ENCODE results near the gene ZNF277. TPM values are rescaled to one million over a fixed set of nuclear protein-coding genes. Genes with fewer than 3 reads are reported as not detected.
A peak's percentile ranks its signal among the peaks of the same experiment; 100 is the strongest.

Gene ZNF277
- total RNA-seq, 1 experiment from 2014 or later: 13.1 TPM

GRCh38 chr7:112347088-112347487, 140.6 kb downstream of the ZNF277 start:
- TF ChIP-seq, protein P1, sequence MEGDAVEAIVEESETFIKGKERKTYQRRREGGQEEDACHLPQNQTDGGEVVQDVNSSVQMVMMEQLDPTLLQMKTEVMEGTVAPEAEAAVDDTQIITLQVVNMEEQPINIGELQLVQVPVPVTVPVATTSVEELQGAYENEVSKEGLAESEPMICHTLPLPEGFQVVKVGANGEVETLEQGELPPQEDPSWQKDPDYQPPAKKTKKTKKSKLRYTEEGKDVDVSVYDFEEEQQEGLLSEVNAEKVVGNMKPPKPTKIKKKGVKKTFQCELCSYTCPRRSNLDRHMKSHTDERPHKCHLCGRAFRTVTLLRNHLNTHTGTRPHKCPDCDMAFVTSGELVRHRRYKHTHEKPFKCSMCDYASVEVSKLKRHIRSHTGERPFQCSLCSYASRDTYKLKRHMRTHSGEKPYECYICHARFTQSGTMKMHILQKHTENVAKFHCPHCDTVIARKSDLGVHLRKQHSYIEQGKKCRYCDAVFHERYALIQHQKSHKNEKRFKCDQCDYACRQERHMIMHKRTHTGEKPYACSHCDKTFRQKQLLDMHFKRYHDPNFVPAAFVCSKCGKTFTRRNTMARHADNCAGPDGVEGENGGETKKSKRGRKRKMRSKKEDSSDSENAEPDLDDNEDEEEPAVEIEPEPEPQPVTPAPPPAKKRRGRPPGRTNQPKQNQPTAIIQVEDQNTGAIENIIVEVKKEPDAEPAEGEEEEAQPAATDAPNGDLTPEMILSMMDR (conservative IDR thresholded peaks at IDR 0.05): no peak
- Histone ChIP-seq H3T11ph (ENCODE audit: low read length) (no peak overlapping the region), H3K14ac (ENCODE audit: insufficient read depth, low read length) (no peak overlapping the region), H3K79me2 (ENCODE audit: insufficient read depth, low read length) (no peaks in the 10 kb centered on the region), H3K56ac (ENCODE audit: insufficient read length, low read depth, low read length) (no peak overlapping the region), H3K23ac (ENCODE audit: insufficient read length, low read depth, low read length) (no peak overlapping the region), H4K20me1 (ENCODE audit: control insufficient read depth, insufficient read depth, insufficient read length) (no peaks in the 10 kb centered on the region), H4K5ac (ENCODE audit: insufficient read length, low read depth, low read length) (no peak overlapping the region), H3K27me3 (ENCODE audit: insufficient read depth, low read length) (no peaks in the 10 kb centered on the region), H2BK20ac (ENCODE audit: low read depth, low read length, poor library complexity, severe bottlenecking) (no peak overlapping the region), H3K4me2 (ENCODE audit: insufficient read depth, insufficient read length, low read length) (no peak overlapping the region), H2AK5ac (ENCODE audit: insufficient read length, low read length) (no peak overlapping the region), H2BK5ac (ENCODE audit: insufficient read length, low read length) (no peak overlapping the region), H3K4ac (ENCODE audit: low read depth, low read length) (no peak overlapping the region), H3K27ac (ENCODE audit: insufficient read length, low read depth, low read length) (no peak overlapping the region), H3K18ac (ENCODE audit: insufficient read length, low read depth, low read length) (no peak overlapping the region), H3K79me1 (ENCODE audit: insufficient read depth, low read depth, low read length, poor library complexity, severe bottlenecking) (no peaks in the 10 kb centered on the region), H2BK12ac (ENCODE audit: insufficient read length, low read depth, low read length) (peak overlapping the region; percentile 73), H4K8ac (replicated peaks; ENCODE audit: insufficient read length, low read depth, low read length) (peak overlapping the region; percentile 55), H3K23me2 (ENCODE audit: insufficient read length, low read depth, low read length, poor library complexity, severe bottlenecking) (no peaks in the 10 kb centered on the region), H2AFZ (ENCODE audit: low read length) (no peak overlapping the region), H3K4me1 (ENCODE audit: insufficient read depth, low read length) (peaks cover 3% of the 10 kb centered on the region; the same call in 1 of the 2 replicates), H2BK120ac (ENCODE audit: low read depth, low read length, poor library complexity, severe bottlenecking) (no peak overlapping the region), H4K91ac (ENCODE audit: insufficient read length, low read depth, low read length) (no peak overlapping the region), H3K9me3 (ENCODE audit: control insufficient read depth, low read depth, low read length) (no peaks in the 10 kb centered on the region), H2BK15ac (ENCODE audit: low read depth, low read length) (no peak overlapping the region), H3K9ac (ENCODE audit: extremely low read depth, insufficient read length, low read length) (no peak overlapping the region)
- Mint-ChIP-seq H3K9me3 (peaks cover 0 to 7% of the 10 kb centered on the region in 2 experiments; a peak in 2 of 5 replicates), H3K4me3 (no peak overlapping the region), H3K4me1 (no peaks in the 10 kb centered on the region), H3K27me3 (ENCODE audit: low read depth) (no peaks in the 10 kb centered on the region), H3K27ac (no peak overlapping the region), H3K36me3 (ENCODE audit: insufficient read depth in 1 of 3, low read depth in 3 of 3) (peaks cover 26 to 53% (median 27%) of the 10 kb centered on the region in 3 experiments)
- DNase-seq: no peak

Data from H9 (cell line).